GM19397 (cell line): ENCODE results near the gene GIPC3.

Source experiments
- ATAC-seq: cut with Tn5 transposase; IDR thresholded peaks from one replicate; pipeline ENCODE4 v1.9.1; 2021; ENCODE audit warnings: mild to moderate bottlenecking, moderate library complexity; ENCODE audit not compliant: unreplicated experiment

The GIPC3 gene, protein sequence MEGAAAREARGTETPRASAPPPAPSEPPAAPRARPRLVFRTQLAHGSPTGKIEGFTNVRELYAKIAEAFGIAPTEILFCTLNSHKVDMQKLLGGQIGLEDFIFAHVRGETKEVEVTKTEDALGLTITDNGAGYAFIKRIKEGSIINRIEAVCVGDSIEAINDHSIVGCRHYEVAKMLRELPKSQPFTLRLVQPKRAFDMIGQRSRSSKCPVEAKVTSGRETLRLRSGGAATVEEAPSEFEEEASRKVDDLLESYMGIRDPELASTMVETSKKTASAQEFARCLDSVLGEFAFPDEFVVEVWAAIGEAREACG

DNA sequence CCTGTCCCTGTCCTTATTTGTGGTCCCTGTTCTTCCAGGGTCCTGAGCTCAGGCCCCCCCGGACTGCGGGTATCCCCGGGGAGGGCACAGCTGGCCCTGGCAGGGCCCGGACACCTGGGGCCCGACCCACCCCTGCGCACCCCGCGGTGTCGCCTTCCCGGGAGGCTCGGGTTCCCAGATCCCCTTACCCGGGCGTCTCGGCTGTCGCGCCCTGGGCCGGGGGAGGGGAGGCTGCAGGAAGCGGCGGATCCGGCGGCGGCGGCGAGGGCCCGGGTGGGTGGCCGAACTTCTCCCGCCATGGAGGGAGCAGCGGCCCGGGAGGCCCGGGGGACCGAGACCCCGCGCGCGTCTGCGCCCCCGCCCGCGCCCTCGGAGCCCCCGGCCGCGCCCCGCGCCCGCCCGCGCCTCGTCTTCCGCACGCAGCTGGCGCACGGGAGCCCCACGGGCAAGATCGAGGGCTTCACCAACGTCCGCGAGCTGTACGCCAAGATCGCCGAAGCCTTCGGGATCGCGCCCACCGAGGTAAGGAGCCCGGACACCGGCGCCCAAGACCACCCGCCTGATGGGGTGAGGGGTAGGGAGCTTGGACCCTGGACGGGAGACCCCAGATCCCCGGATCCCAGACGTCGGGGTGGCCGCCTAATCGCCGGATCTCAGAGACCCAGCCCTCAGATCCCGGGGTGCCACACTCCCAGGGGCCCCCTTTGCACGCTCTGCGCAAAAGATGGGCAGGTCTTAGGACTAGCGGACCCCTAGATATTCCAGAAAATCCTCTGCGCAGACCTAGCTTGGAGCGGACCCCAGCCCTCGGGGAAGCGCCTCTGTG lies at the start of gene GIPC3:
TSS of gene GIPC3 (plus strand) at position 178 of the 826 bp plus-strand sequence. CDS start at position 298, 120 bp downstream.
- ATAC-seq: no peak

DNA sequence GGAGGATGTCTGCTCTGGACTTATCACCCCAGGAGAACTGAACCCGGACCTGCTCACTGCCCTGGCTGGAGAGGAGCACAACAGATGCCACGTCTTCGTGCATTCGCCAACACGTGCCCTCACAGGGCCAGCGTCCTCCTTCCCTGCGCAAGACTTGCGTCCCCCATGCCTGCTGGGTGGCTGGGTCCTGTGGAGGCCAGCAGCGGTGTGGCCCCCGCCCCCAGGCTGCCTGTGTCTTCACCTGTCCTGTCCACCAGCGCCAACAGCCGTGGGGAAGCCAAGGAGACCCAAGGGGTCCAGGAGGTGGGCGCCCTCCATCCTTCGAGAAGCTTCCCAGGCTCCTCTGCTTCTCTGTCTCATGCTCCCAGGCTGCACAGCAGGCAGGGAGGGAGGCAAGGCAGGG lies 49.7 kb upstream of the GIPC3 start:
- no peak for ATAC-seq

DNA sequence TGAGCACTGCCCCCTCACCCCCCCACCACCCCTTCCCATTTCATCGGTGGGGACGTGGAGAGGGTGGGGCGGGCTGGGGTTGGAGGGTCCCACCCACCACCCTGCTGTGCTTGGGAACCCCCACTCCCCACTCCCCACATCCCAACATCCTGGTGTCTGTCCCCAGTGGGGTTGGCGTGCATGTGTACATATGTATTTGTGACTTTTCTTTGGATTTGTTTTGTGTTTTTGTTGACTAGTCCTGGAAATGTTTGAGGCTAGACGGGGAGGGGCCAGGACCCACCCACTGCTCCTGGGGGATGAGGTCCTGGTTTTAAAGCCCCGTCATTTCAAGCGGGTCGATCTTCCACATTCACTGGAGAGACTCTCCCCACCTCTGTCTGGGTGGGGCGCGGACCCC lies 49.3 kb upstream of the GIPC3 start:
- ATAC-seq: no peak

DNA sequence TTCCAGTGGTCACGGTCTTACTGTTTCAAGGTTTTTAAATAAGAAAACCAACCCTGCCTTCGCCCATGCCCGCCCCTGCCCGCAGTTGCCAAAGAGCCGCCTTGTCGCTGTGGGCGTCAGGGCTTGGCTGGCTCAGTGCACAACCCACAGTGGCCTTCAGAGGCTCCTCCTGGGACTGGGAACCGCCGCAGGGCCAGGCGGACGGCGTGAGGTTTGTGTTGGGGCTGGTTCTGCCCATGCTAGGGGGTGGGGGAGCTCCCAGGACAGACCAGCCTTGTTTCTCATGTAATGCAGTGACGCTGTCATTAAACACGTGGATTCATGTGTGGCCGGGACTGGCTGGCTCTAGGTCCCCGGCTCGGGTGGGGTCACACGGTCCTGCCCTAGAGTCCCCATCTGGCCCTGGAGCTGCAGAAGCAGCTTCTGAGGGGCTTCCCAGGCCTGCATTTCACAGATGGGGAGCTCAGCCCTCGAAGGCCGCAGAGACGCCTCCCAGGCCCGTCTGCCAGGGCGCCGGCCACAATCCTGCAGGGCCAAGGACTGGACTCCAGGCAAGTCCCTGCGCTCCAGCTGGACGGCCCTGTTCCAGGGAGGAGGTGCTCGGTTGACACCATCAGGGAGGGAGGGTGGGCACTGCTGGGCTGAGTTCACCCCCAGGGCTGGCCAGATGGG lies 48.7 kb upstream of the GIPC3 start:
- ATAC-seq: no peak

DNA sequence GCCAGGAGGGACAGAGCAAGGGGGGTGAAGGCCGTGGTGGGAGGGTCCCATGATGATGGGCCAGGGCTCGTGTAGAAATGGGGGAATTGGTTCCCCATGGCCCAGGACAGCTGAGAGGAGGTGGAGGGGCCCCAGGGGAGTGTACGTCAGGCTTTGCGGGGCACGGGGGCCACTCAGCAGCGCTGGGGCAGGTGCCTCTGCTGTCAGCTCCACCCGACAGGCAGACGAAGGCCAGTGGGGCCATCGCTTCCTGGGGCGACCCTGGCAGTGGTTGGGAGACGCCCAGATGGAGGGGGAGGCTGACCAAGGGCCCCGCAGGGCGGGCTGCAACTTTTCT lies 48.2 kb upstream of the GIPC3 start:
- ATAC-seq: no peak

DNA sequence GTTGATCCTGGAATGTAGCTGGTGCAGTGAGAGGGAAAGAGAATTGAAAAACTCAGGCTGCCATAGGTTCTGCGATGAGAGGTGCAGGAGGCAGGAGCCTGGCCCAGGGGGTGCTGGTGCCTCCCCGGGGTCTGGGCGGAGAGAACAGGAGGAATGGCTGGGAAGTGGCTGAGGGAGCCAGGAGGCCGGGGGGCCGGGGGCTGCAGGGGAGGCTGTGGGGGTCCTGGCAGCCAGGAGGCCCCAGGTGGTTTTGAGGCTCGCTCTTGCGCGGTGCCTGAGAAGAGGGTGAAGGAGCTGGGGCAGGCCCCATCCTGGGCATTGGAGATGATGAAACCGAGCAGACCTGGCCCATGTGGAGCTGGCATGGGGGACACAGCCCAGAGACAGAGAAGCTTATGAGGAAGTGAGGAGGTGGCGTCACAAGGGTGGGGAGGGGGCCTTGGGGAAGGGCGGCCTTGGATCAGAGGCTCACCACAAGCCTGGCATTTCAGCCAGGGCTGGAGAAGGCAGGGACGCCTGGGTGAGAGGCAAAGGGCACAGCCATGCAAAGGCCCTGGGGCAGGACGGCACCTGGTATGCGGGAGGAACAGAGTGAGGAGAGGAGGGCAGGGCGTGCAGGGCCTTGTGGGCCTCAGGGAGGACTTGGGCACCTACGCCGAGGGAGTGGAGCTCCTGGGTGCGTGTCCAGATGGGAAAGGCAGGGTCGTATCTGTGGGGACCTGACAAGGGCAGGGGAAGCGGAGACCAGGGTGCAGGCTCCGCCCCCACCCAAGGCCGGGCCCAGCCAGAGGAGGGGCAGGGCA lies 47.6 kb upstream of the GIPC3 start:
- no peak for ATAC-seq

DNA sequence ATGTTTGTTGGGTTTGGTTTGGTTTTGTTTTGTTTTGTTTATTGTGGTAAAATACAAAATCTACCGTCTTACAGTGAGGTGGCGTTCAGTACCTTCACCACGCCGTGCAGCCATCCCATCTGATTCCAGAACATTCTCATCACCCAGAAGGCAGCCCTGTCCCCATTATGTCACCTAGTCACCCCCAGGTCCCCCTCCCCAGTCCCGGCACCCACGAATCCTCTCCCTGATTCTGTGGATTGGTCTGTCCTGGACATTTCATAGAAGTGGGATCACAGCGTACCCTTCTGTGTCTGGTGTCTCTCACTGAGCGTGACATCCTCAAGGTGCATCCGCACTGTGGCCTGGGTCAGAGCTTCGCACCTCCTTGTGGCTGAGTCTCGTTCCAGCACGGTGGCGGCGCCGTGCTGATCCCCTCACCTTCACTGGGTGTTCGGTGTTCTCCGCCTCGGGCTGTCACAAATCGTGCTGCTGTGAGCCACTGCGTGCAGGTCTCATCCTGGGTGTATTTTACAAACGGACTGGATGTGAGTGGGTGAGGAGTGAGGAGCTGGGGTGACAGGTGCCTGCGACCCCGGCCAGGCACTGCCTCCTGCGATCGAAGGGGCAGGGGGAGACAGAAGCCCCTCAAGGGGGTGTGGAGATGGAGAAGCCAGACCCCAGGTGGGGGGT lies 46.9 kb upstream of the GIPC3 start:
- ATAC-seq: no peak

DNA sequence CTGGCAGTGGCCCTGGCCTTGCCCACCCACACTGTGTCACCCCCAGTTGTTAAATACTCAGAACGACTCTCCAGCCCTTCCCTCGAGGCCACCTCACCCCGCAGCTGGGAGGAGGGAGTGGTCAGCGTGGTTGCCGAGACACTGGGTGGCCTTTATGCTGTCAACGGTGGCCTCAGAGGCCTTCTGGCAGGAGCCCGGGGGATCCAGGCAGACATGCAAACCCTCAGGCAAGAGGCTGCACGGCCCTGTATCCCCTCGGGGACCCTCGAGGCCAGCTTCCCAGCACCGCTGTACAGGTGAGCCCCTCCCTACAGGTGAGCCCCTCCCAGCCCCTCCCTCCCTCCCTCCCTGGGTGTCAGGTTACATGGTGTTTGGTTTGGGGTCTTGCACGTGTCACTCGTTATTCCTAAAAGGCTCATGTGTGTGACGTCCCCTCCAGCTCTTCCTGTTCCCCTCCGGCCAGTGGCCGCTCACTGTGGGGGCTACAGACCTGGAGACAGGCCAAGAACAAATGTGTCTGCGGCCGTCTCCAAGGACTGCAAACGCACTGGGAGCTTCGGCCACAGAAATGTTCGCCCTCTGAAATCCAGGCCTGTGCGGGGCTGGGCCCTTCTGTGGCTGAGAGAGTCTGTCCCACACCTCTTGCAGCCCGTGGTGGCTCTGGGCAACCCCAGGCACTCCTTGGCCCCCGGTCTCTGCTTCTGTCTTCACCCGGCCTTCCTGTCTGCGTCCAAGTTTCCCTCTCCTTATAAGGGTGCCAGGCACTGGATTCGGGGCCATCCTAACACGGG lies 46.1 kb upstream of the GIPC3 start, which contains the start of gene TEKTIP1:
TSS of gene TEKTIP1 (plus strand) at position 210 of the 791 bp plus-strand sequence. CDS start at position 214, 4 bp downstream.
- no peak for ATAC-seq

DNA sequence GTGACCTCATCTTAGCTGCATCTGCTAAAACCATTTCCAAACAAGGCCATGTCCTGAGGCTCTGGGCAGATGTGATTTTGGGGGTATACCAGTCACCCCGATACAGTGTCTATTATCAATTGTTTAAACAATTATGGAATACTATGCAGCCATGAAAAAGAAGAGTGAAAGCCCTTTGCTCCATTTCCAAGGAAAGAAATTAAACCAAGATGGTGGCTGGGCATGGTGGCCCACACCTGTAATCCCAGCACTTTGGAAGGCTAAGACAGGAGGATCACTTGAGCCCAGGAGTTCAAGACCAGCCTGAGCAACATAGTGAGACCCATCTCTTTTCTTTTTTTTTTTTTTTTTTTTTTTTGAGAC lies 45.5 kb upstream of the GIPC3 start:
- ATAC-seq: no peak

DNA sequence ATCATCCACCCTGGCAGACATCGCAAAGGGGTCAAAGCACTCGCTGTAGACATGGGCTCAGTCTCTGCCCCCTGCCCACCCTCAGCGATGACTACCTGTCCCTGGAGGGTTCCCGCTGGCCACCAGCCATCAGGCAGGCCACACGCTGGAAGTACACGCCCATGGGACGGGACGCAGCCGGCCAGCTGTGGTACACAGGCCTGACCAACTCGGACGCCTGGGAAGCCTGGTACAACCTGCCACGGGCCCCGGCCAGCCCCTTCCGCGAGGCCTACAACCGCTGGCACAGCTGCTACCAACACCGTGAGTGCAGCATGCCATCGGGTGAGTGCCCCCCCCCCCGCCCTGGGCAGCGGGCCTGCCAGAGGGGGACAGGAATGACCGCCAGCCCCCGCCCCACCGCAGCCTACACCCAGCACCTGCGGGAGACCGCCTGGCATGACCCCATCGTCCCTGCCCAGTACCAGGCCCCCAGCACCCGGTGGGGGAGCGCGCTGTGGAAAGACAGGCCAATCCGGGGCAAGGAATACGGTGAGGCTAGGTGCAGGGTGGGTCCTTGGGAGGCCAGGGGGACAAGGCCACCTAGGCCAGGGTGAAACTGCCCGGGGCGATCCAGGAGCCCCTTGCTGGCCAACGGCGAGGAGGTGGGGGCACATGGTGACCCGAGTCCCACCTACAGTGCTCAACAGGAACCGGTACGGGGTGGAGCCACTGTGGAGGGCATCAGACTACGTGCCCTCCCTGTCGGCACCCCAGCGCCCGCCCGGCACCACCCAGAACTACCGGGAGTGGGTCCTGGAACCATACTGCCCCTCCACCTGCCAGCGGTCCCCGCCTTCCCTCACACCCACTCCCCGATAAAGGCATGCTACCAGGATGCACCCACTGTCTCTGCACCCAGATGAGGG lies 41.9 kb upstream of the GIPC3 start:
- no peak for ATAC-seq

DNA sequence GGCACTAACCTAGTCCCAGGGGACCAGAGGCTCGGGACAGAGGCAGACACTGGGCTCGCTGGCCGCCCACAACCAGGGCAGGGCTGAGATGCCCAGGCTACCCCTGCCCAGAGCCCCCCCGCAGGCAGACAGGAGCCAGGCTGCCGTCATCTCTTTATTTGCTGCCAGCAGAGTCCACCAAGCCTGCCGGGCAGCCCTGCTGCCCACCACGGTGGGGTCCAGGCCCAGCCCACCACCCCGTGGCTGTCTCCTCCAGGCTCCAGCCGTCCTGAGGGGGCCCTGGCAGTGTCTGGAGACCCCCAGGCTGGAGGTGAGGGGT lies 41.3 kb upstream of the GIPC3 start:
- ATAC-seq: no peak

DNA sequence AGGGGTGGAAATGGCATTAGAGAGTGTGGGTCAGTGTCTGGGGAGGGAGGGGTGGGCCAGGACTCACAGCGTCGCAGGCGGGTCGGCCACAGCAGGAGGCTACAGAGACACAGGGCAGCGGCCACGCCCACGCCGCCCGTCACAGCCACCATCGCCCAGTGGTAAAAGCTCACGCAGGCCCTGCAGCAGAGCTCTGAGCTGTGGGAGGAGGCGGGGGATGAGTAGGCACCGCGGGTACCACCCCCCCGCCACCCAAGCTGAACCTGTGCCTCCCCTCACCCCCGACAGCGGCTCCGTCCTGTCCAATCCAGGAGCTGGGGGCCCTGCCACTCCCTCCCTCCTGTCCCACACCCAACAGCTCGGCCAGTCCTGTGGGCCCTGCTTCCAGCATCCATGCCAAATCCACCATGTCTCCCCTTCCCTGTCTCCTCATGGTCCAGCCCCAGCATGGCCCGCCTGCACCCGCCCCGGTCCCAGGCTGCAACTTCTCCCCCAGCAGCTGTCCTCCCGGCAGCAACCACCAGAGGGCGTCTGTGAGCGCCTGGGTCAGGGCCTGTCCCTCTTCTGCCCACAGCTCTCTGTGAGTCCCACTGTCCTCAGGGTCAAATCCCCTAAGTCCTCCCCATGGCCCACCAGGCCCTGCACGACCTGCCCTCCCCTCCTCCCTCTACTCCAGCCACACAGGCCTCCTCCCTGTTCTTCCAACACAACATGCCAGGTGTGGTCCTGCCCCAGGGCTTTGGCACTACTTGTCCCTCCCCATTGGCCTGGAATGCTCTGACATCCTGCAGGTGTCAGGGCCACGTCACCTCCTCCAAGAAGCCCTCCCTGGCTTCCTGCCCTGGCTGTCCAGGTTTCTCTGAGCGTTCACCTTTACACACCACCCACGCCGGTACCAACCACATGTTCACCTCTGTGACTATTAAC lies 40.3 kb upstream of the GIPC3 start:
- ATAC-seq: no peak

DNA sequence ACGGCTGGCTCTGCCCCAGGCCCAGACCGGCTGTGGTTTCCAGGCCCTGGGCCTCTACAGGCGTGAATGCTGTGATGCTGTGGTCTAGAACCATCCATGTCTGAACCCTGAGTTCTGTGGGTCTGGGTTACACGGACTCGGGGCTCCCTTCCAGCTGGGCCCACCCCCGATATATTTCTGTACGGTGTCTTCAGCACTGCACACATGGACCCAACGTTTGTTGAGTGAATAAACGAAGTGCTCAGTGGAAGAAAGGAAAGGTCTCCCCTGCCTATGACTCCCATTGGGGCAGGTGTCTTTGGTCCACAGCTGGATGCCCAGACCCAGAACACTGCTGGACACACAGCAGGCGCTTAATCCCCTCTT lies 39.6 kb upstream of the GIPC3 start:
- no peak for ATAC-seq

DNA sequence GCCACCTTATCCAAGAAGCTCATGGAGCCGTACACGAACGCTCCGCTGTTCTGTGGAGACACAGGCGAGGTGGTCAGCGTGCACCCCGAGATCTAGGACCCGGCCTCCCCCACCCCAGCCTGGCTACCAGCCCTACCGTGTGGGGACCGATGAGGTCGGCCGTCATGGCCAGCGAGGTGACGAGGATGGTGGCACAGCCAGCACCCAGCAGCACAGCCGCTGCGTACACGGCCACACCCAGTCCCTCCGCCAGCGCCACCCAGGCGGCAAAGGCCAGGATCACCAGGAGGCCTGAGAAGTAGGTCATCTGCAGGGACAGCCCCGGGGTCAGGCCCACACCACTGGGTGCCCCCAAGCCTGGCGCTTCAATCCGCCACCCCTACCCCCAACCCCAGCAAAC lies 39.2 kb upstream of the GIPC3 start:
- no peak for ATAC-seq

DNA sequence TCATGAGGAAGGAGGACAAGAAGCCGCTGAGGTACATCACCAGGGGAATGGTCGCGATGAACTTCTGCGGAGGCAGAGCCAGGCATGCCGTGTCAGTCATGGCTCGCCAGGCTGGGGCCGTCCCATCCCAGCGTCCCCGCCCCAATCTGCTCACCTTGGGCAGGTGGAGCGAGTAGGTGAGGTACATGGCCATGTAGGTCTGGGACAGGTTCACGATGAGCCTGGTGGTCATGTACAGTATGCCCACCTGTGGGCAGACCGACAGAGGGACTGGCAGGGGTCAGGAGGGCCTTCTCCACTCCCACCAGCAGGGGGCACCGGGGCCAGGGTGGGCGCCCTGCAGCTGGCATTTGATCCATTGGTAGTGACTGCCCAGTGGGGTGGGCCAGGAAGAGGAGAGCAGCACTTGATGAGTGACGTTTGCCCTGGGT lies 38.0 kb upstream of the GIPC3 start:
- no peak for ATAC-seq

DNA sequence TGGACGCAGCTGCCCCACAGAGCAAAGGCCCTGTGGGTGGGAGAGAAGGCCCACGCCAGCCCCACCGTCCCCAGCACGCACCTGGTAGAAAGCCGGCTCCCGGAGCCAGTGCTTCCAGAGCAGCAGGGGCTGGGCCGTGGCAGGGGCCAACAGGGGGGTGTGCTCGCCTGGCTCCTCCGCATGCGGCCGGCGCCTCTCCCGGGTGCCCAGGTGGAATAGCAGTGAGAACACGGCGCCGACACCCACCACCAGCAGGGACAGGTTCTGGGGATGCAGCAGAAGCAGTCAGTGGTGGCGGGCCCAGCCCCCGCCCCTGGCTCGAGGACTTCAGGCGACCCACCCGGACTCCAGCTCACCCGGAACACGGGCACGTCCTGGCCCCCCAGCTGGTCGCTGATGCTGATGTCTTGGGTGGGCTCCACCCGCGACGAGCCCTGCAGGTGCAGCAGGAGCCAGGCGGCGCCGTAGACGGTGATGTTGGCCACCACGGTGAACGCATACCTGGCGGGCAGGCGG lies 37.5 kb upstream of the GIPC3 start:
- no peak for ATAC-seq

DNA sequence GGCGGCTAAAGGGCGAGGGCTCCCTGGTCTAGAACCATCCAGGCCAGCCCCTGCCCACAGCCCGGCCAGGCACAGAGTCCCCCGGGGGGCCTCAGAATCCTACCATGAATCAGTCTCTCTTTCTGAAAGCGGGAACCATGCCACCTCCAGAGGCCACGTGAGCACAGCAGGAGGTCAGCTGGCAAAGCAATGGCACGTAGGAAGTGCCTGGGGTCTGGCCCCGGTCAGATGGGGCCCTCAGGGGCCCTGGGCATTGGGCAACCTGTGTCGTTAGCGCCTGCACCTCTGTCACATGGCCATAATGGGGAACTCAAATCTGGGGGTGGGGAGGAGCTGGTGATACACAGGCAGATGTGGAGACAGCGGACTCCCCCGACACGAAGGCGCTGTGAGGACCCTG lies 36.7 kb upstream of the GIPC3 start:
- ATAC-seq: no peak

DNA sequence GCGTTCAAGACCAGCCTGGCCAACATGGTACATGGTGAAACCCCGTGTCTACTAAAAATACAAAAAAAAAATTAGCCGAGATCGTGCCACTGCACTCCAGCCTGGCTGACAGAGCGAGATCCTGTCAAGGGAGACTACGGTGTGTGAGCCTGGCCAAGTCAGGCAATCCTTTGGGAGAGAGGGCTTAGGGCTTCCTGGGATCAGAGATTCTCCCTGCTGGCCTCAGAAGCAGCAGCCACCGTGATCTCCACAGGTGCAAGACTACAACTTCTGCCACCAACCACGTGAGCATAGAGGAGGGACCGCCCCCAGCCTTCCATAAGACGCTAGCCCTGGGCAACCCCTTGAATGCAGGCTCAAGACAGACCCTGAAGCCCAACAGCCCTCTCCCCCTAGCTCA lies 35.5 kb upstream of the GIPC3 start:
- ATAC-seq: no peak
